GM04504 (cell line): ENCODE measurements around the gene PSMD7.
"Not testable (repeated sequence)": the region's sequence is repeated elsewhere in the genome, so short reads cannot be mapped to it uniquely, and the experiment has no call there.

Experiments
- DNase-seq: peaks from one replicate; pipeline ENCODE4 v3.0.0-alpha.2; 2012; ENCODE audit warnings: low read depth

PSMD7 gene

GRCh38 chr16:74297145-74297665 lies 591 bp downstream of the PSMD7 start:
- DNase-seq: no peak

- no peak for DNase-seq
Observed at GRCh38 chr16:74298104-74298503, 1.5 kb downstream of the PSMD7 start.

GRCh38 chr16:74302341-74302740 lies 5.7 kb downstream of the PSMD7 start:
- DNase-seq: no peak

- no peak for DNase-seq
Observed at GRCh38 chr16:74304164-74304834, 7.7 kb downstream of the PSMD7 start.

- no peak for DNase-seq
Observed at GRCh38 chr16:74304835-74305176, 8.2 kb downstream of the PSMD7 start.

GRCh38 chr16:74305281-74305680 lies 8.7 kb downstream of the PSMD7 start:
- DNase-seq: no peak

- DNase-seq: no peak
Observed at GRCh38 chr16:74305978-74306784, 9.6 kb downstream of the PSMD7 start.

- no peak for DNase-seq
Observed at GRCh38 chr16:74307383-74307782, 10.8 kb downstream of the PSMD7 start.

GRCh38 chr16:74309789-74310781 lies 13.5 kb downstream of the PSMD7 start:
- DNase-seq: peak; percentile 23

GRCh38 chr16:74315059-74315458 lies 18.4 kb downstream of the PSMD7 start:
- DNase-seq: no peak

GRCh38 chr16:74320707-74321106 lies 24.1 kb downstream of the PSMD7 start:
- no peak for DNase-seq

- no peak for DNase-seq
Observed at GRCh38 chr16:74321356-74321755, 24.7 kb downstream of the PSMD7 start.

GRCh38 chr16:74322301-74322710 lies 25.7 kb downstream of the PSMD7 start:
- DNase-seq: no peak

GRCh38 chr16:74324777-74325176 lies 28.2 kb downstream of the PSMD7 start:
- not testable (repeated sequence) for DNase-seq

- DNase-seq: no peak
Observed at GRCh38 chr16:74325641-74326040, 29.0 kb downstream of the PSMD7 start.

- DNase-seq: not testable (repeated sequence)
Observed at GRCh38 chr16:74328346-74328745, 31.7 kb downstream of the PSMD7 start.

- not testable (repeated sequence) for DNase-seq
Observed at GRCh38 chr16:74332469-74332868, 35.9 kb downstream of the PSMD7 start.

- not testable (repeated sequence) for DNase-seq
Observed at GRCh38 chr16:74337506-74337905, 40.9 kb downstream of the PSMD7 start.

- DNase-seq: not testable (repeated sequence)
Observed at GRCh38 chr16:74339226-74339625, 42.6 kb downstream of the PSMD7 start.

GRCh38 chr16:74353038-74353437 lies 56.4 kb downstream of the PSMD7 start:
- DNase-seq: not testable (repeated sequence)
